Activated T-helper 17 cell treated with anti-CD3 and anti-CD28 coated beads, Interleukin-2, amount 50 U/mL, for 72 hours (primary cell): ENCODE results near the gene ZNF586. TPM values are rescaled to one million over a fixed set of nuclear protein-coding genes. Genes with fewer than 3 reads are reported as not detected.
"Not testable (repeated sequence)": the region's sequence is repeated elsewhere in the genome, so short reads cannot be mapped to it uniquely, and the experiment has no call there.

Experiments used
- ATAC-seq: fragments of 150-1000 bp; cut with Tn5 transposase; replicated peaks from 2 replicates; pipeline ENCODE4 v1.10.0; 2021; ENCODE audit warnings: mild to moderate bottlenecking, moderate library complexity
- H3K27ac Mint-ChIP-seq: one replicate; pipeline ENCODE4 v1.8.0; 2022; ENCODE audit warnings: mixed read lengths
- H3K27me3 Mint-ChIP-seq: one replicate; pipeline ENCODE4 v1.8.0; 2022; ENCODE audit warnings: mixed read lengths
- H3K36me3 Mint-ChIP-seq: one replicate; pipeline ENCODE4 v1.8.0; 2022; ENCODE audit warnings: low read depth, mild to moderate bottlenecking, mixed read lengths
- H3K4me1 Mint-ChIP-seq: one replicate; pipeline ENCODE4 v1.8.0; 2022; ENCODE audit warnings: mixed read lengths
- H3K4me3 Mint-ChIP-seq: one replicate; pipeline ENCODE4 v1.8.0; 2022; ENCODE audit warnings: mild to moderate bottlenecking, mixed read lengths
- H3K9me3 Mint-ChIP-seq: one replicate; pipeline ENCODE4 v1.8.0; 2022; ENCODE audit warnings: mixed read lengths
- total RNA-seq, 2 donors: library from RNA; stranded (reverse); gene quantifications; one replicate each; pipeline ENCODE4 v1.2.3, GENCODE V29; 2022

ZNF586 gene
- total RNA-seq: 10 to 100 TPM; 16.0 to 21.0 TPM

DNA sequence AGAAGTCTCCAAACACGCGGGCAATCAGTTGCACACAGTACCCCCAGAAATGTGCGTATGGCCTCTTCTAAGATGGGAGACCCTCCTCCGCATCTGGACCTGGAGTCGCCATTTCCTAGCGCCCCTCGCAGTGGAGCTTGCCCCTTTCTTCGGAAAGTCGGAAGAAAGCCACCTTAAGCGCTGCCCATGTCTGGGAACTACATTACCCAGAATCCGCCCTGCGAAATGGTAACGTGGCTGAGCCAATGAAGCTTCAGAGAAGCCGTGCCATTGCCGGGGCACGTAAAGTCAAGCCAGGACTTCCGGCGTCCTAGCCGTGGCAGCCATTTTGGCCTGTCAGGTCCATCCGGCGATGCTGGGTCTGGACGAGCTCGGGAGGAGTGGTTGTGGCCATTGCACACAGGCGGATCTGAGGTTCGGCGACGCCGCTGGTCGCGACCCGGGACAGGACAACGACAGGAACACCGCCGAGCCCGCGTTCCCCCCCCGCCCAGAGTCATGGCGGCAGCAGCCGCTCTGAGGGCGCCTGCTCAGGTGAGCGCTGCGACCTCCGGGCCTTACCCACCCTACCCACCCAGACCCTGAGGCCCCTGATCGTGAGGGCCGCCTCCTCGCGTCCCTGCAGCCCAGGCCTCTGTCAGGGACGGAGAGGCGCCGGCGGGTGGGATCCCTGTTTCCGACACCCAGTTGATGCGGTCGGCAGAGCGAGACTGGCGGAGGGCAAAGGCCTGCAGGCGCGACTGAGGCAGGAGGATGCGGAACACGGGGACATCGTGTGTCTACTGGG, at the start of gene ZNF586:
ZNF586 (plus strand) TSS at position 332 of the 787 bp plus-strand sequence; CDS start at position 499, 167 bp downstream.
- Mint-ChIP-seq H3K27ac (peak within 1 kb of the TSS; percentile 86), H3K36me3 (peaks cover 49% of the 10 kb centered on the region), H3K9me3 (peaks cover 9% of the 10 kb centered on the region), H3K4me1 (peaks cover 22% of the 10 kb centered on the region), H3K27me3 (no peaks in the 10 kb centered on the region), H3K4me3 (peak within 1 kb of the TSS; percentile 85)
- peak; percentile 100 for ATAC-seq

DNA sequence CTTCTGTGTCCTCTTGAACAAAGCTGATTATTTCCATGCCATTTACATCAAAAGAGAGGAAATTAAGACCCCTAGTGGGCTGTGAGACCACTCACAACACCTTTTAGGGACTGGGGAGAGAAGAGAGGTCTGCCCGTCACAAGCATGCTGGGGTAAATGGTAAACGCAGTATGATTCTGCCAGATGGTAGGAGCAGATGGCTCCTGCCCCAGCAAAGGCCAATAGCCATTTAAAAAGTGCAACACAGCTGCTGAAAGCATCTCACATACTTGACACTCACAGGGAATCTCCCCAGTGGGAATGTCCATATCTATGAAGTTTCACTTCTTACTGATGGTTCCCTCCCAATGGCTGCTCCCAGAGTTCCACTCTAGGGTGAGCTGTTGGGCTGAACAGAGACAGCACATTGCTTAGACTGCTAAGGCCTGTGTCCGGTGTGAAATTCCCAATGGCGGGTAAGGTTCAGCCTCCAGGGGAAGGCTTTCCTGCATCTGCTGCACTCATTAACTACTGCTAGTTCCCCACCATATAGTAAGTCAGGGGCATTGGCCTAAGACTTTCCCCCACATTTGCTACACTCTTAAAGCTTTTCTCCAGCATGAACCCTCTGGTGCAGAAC, 49.5 kb upstream of the ZNF586 start:
- peaks cover 39% of the 10 kb centered on the region for H3K9me3 Mint-ChIP-seq
- H3K4me3 Mint-ChIP-seq: no peak overlapping the region
- H3K27me3 Mint-ChIP-seq: no peaks in the 10 kb centered on the region
- H3K27ac Mint-ChIP-seq: no peak overlapping the region
- H3K36me3 Mint-ChIP-seq: peaks cover 70% of the 10 kb centered on the region
- peaks cover 8% of the 10 kb centered on the region for H3K4me1 Mint-ChIP-seq
- no peak for ATAC-seq

DNA sequence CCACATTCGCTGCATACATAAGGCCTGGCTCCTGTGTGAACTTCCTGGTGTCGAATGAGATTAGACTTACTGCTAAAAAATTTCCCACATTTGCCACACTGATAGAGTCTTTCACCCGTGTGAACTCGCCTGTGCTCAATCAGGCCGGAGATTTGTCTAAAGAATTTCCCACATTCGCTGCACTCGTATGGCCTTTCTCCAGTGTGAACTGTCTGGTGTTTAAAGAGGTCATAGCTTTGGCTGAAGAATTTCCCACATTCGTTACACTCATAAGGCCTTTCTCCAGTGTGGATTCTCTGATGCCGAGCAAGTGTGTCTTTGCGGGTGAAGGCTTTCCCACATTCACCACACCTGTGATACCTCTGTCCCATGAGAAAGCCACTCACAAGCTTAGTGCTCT, 48.6 kb upstream of the ZNF586 start:
- no peaks in the 10 kb centered on the region for H3K27me3 Mint-ChIP-seq
- H3K9me3 Mint-ChIP-seq: peaks cover 40% of the 10 kb centered on the region

DNA sequence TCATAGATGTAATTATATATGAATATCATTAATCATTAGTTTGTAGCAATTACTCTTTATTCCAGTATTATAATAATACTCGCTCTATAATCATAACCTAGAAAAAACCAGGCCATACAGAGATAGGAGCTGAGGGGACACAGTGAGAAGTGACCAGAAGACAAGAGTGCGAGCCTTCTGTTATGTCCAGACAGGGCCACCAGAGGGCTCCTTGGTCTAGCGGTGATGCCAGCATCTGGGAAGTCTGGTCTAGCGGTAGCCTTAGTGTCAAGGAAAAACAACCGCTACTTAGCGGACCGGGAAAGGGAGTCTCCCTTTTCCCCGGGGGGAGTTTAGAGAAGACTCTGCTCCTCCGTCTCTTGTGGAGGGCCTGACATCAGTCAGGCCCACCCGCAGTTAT, 31.2 kb upstream of the ZNF586 start:
- not testable (repeated sequence) for H3K27ac Mint-ChIP-seq, H3K36me3 Mint-ChIP-seq, ATAC-seq, H3K4me1 Mint-ChIP-seq, H3K9me3 Mint-ChIP-seq, H3K4me3 Mint-ChIP-seq, H3K27me3 Mint-ChIP-seq

More for the DNA sequence above, 48.6 kb upstream of the ZNF586 start:
- H3K4me1 Mint-ChIP-seq: peaks cover 9% of the 10 kb centered on the region
- no peak for ATAC-seq
- H3K4me3 Mint-ChIP-seq: no peak overlapping the region
- no peak overlapping the region for H3K27ac Mint-ChIP-seq
- peaks cover 72% of the 10 kb centered on the region for H3K36me3 Mint-ChIP-seq

DNA sequence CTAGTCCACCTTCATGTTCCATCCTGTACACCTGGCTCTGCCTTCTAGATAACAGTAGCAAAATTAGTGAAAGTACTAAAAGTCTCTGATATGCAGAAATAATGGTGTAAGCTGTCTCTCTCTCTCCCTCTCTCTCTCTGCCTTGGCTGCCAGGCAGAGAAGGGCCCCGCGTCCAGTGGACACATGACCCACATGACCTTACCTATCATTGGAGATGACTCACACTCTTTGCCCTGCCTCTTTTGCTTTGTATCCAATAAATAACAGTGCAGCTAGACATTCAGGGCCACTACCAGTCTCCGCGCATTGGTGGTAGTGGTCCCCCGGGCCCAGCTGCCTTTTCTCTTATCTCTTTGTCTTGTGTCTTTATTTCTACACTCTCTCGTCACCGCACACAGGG, 30.7 kb upstream of the ZNF586 start:
- not testable (repeated sequence) for H3K4me1 Mint-ChIP-seq, H3K9me3 Mint-ChIP-seq, H3K36me3 Mint-ChIP-seq, ATAC-seq, H3K27ac Mint-ChIP-seq, H3K27me3 Mint-ChIP-seq, H3K4me3 Mint-ChIP-seq

DNA sequence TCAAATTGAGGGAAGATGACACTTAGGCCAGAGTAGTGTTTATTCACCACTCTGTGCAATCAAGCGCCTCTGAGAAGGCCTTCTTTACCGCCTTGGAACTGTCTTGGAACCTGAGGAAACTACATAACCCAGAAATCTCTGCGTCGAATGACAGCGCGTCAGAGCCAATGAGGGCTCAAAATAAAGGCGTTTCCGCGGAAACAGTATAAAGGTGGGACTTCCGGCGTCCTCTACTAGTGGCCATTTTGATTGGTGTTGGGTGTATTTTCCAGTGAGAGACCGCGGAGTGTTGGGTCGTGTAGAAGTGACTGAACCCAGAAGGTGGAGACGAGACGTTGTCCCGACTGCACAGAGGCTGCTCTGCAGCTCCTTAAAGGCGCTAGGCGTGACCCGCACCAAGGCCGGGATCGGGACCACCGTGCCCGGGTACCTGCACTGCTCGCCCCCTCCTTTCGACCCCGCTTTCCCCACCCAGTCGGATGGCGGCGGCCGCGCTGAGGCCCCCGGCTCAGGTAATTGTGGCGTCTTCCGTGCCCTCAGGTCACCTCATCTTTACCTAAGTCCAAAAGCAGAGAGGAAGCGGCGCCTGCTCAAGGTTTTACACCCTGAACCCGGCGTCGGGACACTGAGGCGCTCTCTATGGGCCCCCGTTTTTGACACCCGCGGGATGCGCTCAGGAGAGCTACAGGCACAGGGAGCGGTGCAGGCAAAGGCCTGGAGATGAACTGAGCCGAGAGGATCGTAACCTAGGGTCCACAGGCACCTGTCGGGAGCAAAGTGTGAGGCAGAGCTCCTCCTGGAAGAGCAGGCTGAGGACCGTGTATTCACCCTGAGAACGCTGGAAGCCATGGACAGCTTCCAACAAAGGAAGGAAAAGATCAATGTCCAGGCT, 22.6 kb upstream of the ZNF586 start, which contains the start of gene ZNF776:
ZNF776 (plus strand) TSS at position 236 of the 892 bp plus-strand sequence; CDS start at position 480, 244 bp downstream.
- Mint-ChIP-seq H3K4me3 (peak within 1 kb of the TSS; percentile 98), H3K27me3 (no peaks in the 10 kb centered on the region), H3K36me3 (peaks cover 52% of the 10 kb centered on the region), H3K27ac (peak within 1 kb of the TSS; percentile 95), H3K9me3 (peaks cover 5% of the 10 kb centered on the region), H3K4me1 (peaks cover 10% of the 10 kb centered on the region)
- ATAC-seq: peak; percentile 100

DNA sequence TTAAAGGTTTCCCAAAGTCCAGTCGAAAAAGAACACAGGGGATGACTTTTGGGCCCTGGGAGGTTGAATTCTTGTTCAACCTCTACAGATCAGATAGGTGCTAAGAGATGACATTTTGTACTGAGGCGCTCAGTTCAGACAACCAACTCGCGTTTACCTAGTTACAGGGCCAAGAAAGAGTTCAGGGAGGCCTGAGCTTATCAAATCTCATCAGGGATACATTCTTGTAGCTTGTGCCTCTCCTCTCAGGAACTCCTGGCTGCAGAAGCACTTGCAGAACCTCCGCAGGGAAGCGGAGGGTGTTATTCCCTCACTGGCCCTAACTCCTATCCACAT, 22.0 kb upstream of the ZNF586 start:
- H3K36me3 Mint-ChIP-seq: peaks cover 58% of the 10 kb centered on the region

DNA sequence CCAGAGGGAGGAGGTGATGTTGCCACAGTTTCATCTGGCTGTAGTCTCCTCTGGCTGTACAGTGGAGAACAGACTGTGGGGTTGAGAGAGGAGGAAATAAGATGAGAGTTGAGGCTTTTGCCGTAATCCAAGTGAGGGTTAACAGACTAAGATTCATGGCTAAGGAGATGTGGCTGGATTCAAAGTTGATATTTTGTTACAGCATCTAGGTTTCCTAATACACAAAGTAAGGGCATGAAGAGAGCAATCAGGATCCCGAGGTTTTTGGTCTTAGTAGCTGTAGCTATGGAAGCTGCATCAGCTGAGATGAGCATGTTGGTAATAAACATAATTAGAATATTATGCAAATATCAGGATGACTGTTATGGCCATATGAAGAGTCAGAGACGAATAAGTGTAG, 21.4 kb upstream of the ZNF586 start:
- Mint-ChIP-seq H3K9me3 (peaks cover 9% of the 10 kb centered on the region), H3K27ac (peak overlapping the region; percentile 58), H3K4me3 (peak overlapping the region; percentile 98), H3K27me3 (no peaks in the 10 kb centered on the region), H3K36me3 (peaks cover 64% of the 10 kb centered on the region), H3K4me1 (peaks cover 10% of the 10 kb centered on the region)
- ATAC-seq: no peak

More for the DNA sequence above, 22.0 kb upstream of the ZNF586 start:
- no peak for ATAC-seq
- Mint-ChIP-seq H3K4me3 (peak overlapping the region; percentile 98), H3K27ac (peak overlapping the region; percentile 95), H3K27me3 (no peaks in the 10 kb centered on the region), H3K4me1 (peaks cover 10% of the 10 kb centered on the region), H3K9me3 (peaks cover 9% of the 10 kb centered on the region)

DNA sequence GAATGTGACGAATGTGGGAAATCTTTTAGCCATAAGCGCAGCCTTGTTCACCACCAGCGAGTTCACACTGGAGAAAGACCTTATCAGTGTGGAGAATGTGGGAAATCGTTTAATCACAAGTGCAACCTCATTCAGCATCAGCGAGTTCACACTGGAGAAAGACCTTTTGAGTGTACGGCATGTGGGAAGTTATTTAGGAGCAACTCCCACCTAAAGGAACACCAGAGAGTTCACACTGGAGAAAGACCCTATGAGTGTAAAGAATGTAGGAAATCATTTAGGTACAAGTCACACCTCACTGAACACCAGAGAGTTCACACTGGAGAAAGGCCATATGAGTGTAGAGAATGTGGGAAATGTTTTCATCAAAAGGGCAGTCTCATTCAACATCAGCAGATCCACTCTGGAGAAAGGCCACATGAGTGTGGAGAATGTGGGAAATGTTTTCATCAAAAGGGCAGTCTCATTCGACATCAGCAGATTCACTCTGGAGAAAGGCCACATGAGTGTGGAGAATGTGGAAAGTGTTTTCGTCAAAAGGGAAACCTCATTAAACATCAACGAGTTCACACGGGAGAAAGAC, 15.3 kb upstream of the ZNF586 start:
- no peaks in the 10 kb centered on the region for H3K27me3 Mint-ChIP-seq
- ATAC-seq: no peak
- peaks cover 14% of the 10 kb centered on the region for H3K9me3 Mint-ChIP-seq
- no peaks in the 10 kb centered on the region for H3K4me1 Mint-ChIP-seq
- no peak overlapping the region for H3K4me3 Mint-ChIP-seq
- no peak overlapping the region for H3K27ac Mint-ChIP-seq
- peaks cover 98% of the 10 kb centered on the region for H3K36me3 Mint-ChIP-seq

DNA sequence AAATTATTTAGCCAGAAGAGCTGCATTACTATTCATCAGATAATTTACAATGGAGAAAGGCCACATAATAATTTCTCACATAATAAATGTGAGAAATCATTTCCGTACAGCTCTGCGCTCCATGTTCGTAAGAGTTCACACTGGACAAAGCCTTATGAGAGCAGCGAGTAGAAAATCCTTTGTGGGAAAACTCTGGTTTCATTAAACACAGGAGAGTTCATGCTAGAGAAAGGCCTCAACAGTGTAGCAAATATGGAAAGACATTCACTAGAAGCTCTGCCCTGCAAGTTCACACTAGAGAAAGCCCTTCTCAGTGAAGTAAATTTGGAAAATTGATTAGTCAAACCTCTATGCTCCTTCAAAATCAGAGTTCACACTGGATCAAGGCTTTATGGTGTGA, 14.4 kb upstream of the ZNF586 start:
- Mint-ChIP-seq H3K27me3 (no peaks in the 10 kb centered on the region), H3K27ac (no peak overlapping the region), H3K4me1 (no peaks in the 10 kb centered on the region), H3K36me3 (peaks cover 96% of the 10 kb centered on the region), H3K9me3 (peaks cover 14% of the 10 kb centered on the region), H3K4me3 (no peak overlapping the region)
- no peak for ATAC-seq

DNA sequence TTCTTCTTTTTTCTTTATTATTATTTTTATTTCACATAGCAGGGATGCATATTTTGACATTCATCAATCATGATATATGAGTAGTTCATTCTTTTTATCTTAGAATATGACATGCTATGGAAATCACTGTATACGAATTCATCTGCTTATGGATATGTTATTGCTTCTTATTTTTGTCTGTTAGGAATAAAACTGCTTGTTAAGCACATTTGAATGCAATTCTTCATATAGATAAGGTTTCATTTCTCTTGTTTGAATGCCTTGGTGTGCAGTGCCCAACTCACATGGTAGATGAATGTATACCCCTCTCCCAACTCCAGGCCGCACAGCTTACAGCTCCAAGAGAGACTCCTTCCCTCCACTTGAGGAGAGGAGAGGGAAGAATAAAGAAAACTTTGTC, 11.5 kb upstream of the ZNF586 start:
- no peak overlapping the region for H3K4me3 Mint-ChIP-seq
- no peak overlapping the region for H3K27ac Mint-ChIP-seq
- no peaks in the 10 kb centered on the region for H3K27me3 Mint-ChIP-seq
- ATAC-seq: no peak
- H3K9me3 Mint-ChIP-seq: peaks cover 10% of the 10 kb centered on the region
- peaks cover 82% of the 10 kb centered on the region for H3K36me3 Mint-ChIP-seq
- no peaks in the 10 kb centered on the region for H3K4me1 Mint-ChIP-seq

DNA sequence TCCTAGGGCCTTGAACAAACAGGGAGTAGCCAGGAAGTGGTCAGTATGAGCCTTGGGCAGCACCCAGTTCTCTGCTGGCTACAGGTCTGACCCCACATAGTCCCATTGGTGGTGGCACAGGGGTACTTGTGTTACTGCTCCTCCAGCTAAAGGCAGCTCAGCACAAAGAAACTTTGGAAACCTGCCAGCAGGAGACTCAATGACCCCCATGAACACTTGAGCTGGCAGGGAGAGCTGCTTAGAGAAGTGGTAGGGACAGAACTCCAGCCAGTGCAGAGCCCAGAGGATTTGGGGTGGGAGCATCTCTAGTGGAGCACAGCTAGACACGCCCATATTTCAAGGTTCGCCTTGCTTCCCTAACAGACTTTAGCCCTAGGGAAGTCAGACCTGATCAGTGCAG, 10.4 kb upstream of the ZNF586 start:
- H3K9me3 Mint-ChIP-seq: peaks cover 9% of the 10 kb centered on the region
- H3K36me3 Mint-ChIP-seq: peaks cover 77% of the 10 kb centered on the region
- no peak overlapping the region for H3K4me3 Mint-ChIP-seq

DNA sequence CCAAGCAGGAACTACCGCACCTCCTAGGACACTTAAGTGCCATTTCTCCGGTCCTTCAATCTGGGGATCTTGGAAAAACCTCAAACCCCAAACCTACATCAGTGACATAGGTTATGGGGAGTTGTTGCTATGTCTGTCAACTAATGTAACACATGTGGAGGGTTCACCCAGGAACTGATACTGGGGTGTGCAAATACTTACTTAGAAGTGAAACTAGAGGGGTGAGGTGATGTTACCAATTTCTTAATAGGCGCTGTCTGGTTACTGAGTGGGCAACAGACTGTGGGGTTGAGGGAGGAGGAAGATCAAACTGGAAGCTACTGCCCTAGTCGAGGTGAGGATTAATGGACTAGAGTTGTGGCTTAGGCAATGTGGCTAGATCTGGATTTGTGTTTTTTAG, 1.9 kb downstream of the ZNF586 start:
- ATAC-seq: no peak
- Mint-ChIP-seq H3K27ac (no peak overlapping the region), H3K4me1 (peaks cover 22% of the 10 kb centered on the region), H3K36me3 (peaks cover 67% of the 10 kb centered on the region), H3K27me3 (no peaks in the 10 kb centered on the region), H3K4me3 (peak overlapping the region; percentile 85), H3K9me3 (peaks cover 14% of the 10 kb centered on the region)

More for the DNA sequence above, 10.4 kb upstream of the ZNF586 start:
- H3K27me3 Mint-ChIP-seq: no peaks in the 10 kb centered on the region
- no peak overlapping the region for H3K27ac Mint-ChIP-seq
- no peaks in the 10 kb centered on the region for H3K4me1 Mint-ChIP-seq
- no peak for ATAC-seq

DNA sequence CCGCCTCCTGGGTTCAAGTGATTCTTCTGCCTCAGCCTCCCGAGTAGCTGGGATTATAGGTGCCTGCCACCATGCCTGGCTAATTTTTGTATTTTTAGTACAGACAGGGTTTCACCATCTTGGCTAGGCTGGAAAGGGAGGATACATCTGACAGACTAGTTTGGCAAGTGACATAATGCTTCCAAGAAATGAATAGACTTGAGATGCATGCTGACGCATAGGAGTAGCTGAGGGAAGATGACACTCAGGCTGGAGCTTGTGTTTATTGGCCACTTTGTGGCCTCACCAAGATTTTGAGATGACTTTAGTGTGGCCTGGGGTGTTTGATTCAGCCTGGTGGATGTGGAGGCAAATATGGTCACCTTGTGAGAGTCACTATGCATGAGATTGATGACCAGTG, 4.0 kb downstream of the ZNF586 start:
- H3K4me3 Mint-ChIP-seq: peak overlapping the region; percentile 30
- H3K9me3 Mint-ChIP-seq: peaks cover 23% of the 10 kb centered on the region
- H3K27me3 Mint-ChIP-seq: no peaks in the 10 kb centered on the region
- no peak for ATAC-seq
- H3K4me1 Mint-ChIP-seq: peaks cover 22% of the 10 kb centered on the region
- peaks cover 88% of the 10 kb centered on the region for H3K36me3 Mint-ChIP-seq
- no peak overlapping the region for H3K27ac Mint-ChIP-seq
